GM12878 (cell line): ENCODE results near the gene DIAPH2. TPM values are rescaled to one million over a fixed set of nuclear protein-coding genes. Genes with fewer than 3 reads are reported as not detected.

ENCODE experiments used
- ATAC-seq: fragments of 200-7000 bp; cut with Tn5 transposase; 3 replicates; pipeline ENCODE4 v1.9.1; 2020; ENCODE audit warnings: mild to moderate bottlenecking, moderate library complexity
- BruUV-seq: library from RNA; stranded (reverse); fragments of 400-500 nt; replicated peaks from 2 replicates; lab custom pipeline; 2021; lab: Mats Ljungman, UMichigan
- CTCF ChIA-PET: fragments of 300-600 bp; sonication (Branson Sonifier 250); formaldehyde crosslinking; extraction: SDS; loops from one replicate; lab custom pipeline; 2021; ENCODE audit warnings: inconsistent platforms; lab: Yijun Ruan, JAX
- POLR2A ChIA-PET: fragments of 350-600 bp; formaldehyde crosslinking; extraction: SDS; loops from one replicate; lab custom pipeline; 2021; ENCODE audit warnings: inconsistent platforms; lab: Charles Lee
- RAD21 ChIA-PET: fragments of 300-600 bp; sonication (Branson Sonifier 250); formaldehyde crosslinking; loops from one replicate; lab custom pipeline; 2023; ENCODE audit warnings: antibody characterized with exemption; ENCODE audit not compliant: unreplicated experiment; lab: Charles Lee
- SMC1A ChIA-PET: fragments of 300-600 bp; sonication (Branson Sonifier 250); formaldehyde crosslinking; loops from one replicate; lab custom pipeline; 2023; ENCODE audit not compliant: unreplicated experiment, uncharacterized antibody; lab: Charles Lee
- DNase-seq: peaks from one replicate; pipeline ENCODE4 v3.0.0-alpha.2; 2011; ENCODE audit warnings: low read depth, low spot score
- FAIRE-seq: peaks from 3 replicates; lab custom pipeline; 2011; peaks lifted over from hg19 to GRCh38; lab: Jason Lieb, UNC
- H2AFZ ChIP-seq: 2 replicates; pipeline ENCODE4 v1.6.0; 2011; ENCODE audit warnings: low read depth, low read length, control low read depth; ENCODE audit not compliant: control insufficient read depth
- H3K27ac ChIP-seq: 2 replicates; pipeline ENCODE4 v1.5.1; 2011; ENCODE audit warnings: control low read depth; ENCODE audit not compliant: control insufficient read depth, insufficient read depth
- H3K27me3 ChIP-seq, 2 experiments: replicated peaks in 1 of 2; 2 replicates each; pipeline versions ENCODE4 v1.6.0 to v1.6.1; 2011; ENCODE audit warnings: low read length in 1 of 2; ENCODE audit not compliant: control insufficient read depth in 2 of 2, insufficient read depth in 2 of 2
- H3K36me3 ChIP-seq, 2 experiments: 2 replicates each; pipeline ENCODE4 v1.5.1; 2011; ENCODE audit warnings: low read length in 1 of 2; ENCODE audit not compliant: control insufficient read depth in 2 of 2, insufficient read depth in 2 of 2
- H3K4me1 ChIP-seq: 2 replicates; pipeline ENCODE4 v1.6.1; 2011; ENCODE audit warnings: mild to moderate bottlenecking, low read length, moderate library complexity, mixed read lengths; ENCODE audit not compliant: control insufficient read depth, insufficient read depth
- H3K4me2 ChIP-seq: 2 replicates; pipeline ENCODE4 v1.6.0; 2011; ENCODE audit warnings: control low read depth; ENCODE audit not compliant: control insufficient read depth, insufficient read depth
- H3K4me3 ChIP-seq: fragments of 200-600 bp; sonication (generic); 2 replicates; pipeline ENCODE4 v1.5.1; 2016
- H3K79me2 ChIP-seq: 2 replicates; pipeline ENCODE4 v1.6.0; 2011; ENCODE audit warnings: low read length; ENCODE audit not compliant: control insufficient read depth, insufficient read depth
- H3K9ac ChIP-seq: 2 replicates; pipeline ENCODE4 v1.8.0; 2011; ENCODE audit warnings: low read length, control low read depth, mixed read lengths; ENCODE audit not compliant: control insufficient read depth, insufficient read depth
- H3K9me3 ChIP-seq: replicated peaks from 3 replicates; pipeline ENCODE4 v1.5.1; 2011; ENCODE audit warnings: mild to moderate bottlenecking, low read length; ENCODE audit not compliant: control insufficient read depth, insufficient read depth
- H4K20me1 ChIP-seq: 2 replicates; pipeline ENCODE4 v1.6.0; 2011; ENCODE audit not compliant: control insufficient read depth, insufficient read depth
- ATF3 ChIP-seq: IDR thresholded peaks from 2 replicates; pipeline ENCODE4 v1.6.1; 2011; ENCODE audit warnings: low read depth, mild to moderate bottlenecking, low read length, moderate library complexity, borderline replicate concordance; ENCODE audit errors: extremely low read depth
- CHD4 ChIP-seq: fragments of 200-600 bp; sonication (generic); IDR thresholded peaks from 2 replicates; pipeline ENCODE4 v1.6.1; 2016; ENCODE audit warnings: mild to moderate bottlenecking
- E2F4 ChIP-seq: IDR thresholded peaks from 2 replicates; pipeline ENCODE4 v1.6.1; 2012; ENCODE audit warnings: low read depth, low read length, improper control_type of control experiment
- FOXM1 ChIP-seq: IDR thresholded peaks from 2 replicates; pipeline ENCODE4 v1.6.1; 2012; ENCODE audit warnings: low read depth, mild to moderate bottlenecking, inconsistent platforms, low read length, moderate library complexity
- HDGF ChIP-seq: fragments of 450-650 bp; IDR thresholded peaks from 2 replicates; pipeline ENCODE4 v1.6.1; 2016; ENCODE audit warnings: antibody characterized with exemption
- IRF4 ChIP-seq: IDR thresholded peaks from 2 replicates; pipeline ENCODE4 v1.6.1; 2011; ENCODE audit warnings: low read depth, low read length
- JUNB ChIP-seq: IDR thresholded peaks from 2 replicates; pipeline ENCODE4 v1.6.1; 2016; ENCODE audit warnings: antibody characterized with exemption, mild to moderate bottlenecking
- MAX ChIP-seq: IDR thresholded peaks from 2 replicates; pipeline ENCODE4 v1.6.1; 2012; ENCODE audit warnings: low read depth, low read length, improper control_type of control experiment
- MTA2 ChIP-seq: fragments of 450-650 bp; IDR thresholded peaks from 2 replicates; pipeline ENCODE4 v1.6.1; 2016; ENCODE audit warnings: low read depth, mild to moderate bottlenecking, moderate library complexity
- NKRF ChIP-seq: fragments of 450-650 bp; conservative IDR thresholded peaks from 2 replicates; pipeline ENCODE4 v1.6.1; 2017; ENCODE audit warnings: mild to moderate bottlenecking, moderate library complexity
- PAX8 ChIP-seq: fragments of 450-650 bp; IDR thresholded peaks from 2 replicates; pipeline ENCODE4 v1.6.1; 2017; ENCODE audit warnings: mild to moderate bottlenecking, moderate library complexity
- SPI1 ChIP-seq: IDR thresholded peaks from 2 replicates; pipeline ENCODE4 v1.6.1; 2011; ENCODE audit warnings: low read depth, mild to moderate bottlenecking, low read length, moderate library complexity, borderline replicate concordance; ENCODE audit not compliant: insufficient read depth
- SUPT20H ChIP-seq: IDR thresholded peaks from 2 replicates; pipeline ENCODE4 v1.6.1; 2011; ENCODE audit warnings: low read depth, mild to moderate bottlenecking, low read length, moderate library complexity, borderline replicate concordance; ENCODE audit not compliant: control insufficient read depth
- ZNF274 ChIP-seq: IDR thresholded peaks from one replicate; pipeline ENCODE4 v1.8.0; 2011; ENCODE audit not compliant: insufficient read length, insufficient read depth
- ZNF687 ChIP-seq: fragments of 450-650 bp; IDR thresholded peaks from 2 replicates; pipeline ENCODE4 v1.6.1; 2017; ENCODE audit warnings: mild to moderate bottlenecking, moderate library complexity
- ZZZ3 ChIP-seq: IDR thresholded peaks from 2 replicates; pipeline ENCODE4 v1.6.1; 2011; ENCODE audit warnings: low read depth; ENCODE audit not compliant: control insufficient read depth, insufficient read length
- WGBS: methylation state at CpG from one replicate; pipeline ENCODE4 v1.1.6; 2016; ENCODE audit warnings: low lambda C conversion rate; ENCODE audit not compliant: insufficient replicate concordance, insufficient coverage; ENCODE audit errors: missing lambda C conversion rate; 5-methylcytosine and 5-hydroxymethylcytosine counted together
- in situ Hi-C: fragments of 300-500 bp; cut with MboI; formaldehyde crosslinking; loops from 9 replicates; pipeline ENCODE4 v1.14.3; 2018; ENCODE audit warnings: mixed read lengths
- intact Hi-C: fragments of 100-400 bp; cut with micrococcal nuclease; formaldehyde crosslinking; loops from one replicate; pipeline ENCODE4 v1.14.2; 2022; ENCODE audit not compliant: unreplicated experiment
- polyA plus RNA-seq, 11 experiments: library from polyadenylated mRNA; depleted of rRNA in 4 of 11; unstranded in 6 of 11; stranded (reverse) in 5 of 11; fragments of >200 nt; fragmentation: Nextera tagmentation in 4 of 11; fragmentation: Illumina TruSeq in 1 of 11; extraction: Ambion mirVana in 4 of 11; extraction: Trizol in 1 of 11; gene quantifications; 1 replicate in 1 of 11; 2 replicates in 10 of 11; pipeline versions ENCODE4 v1.2.1 to v1.2.3, GENCODE V29; 2011 to 2016; ENCODE audit warnings: inconsistent platforms in 2 of 11, missing spikeins in 2 of 11, low read depth in 1 of 11
- total RNA-seq, 4 experiments: library from RNA; depleted of rRNA in 3 of 4; stranded (reverse); fragments of >200 nt in 3 of 4; fragmentation: Illumina TruSeq in 1 of 4; extraction: Trizol in 1 of 4; gene quantifications; 2 replicates each; pipeline versions ENCODE4 v1.2.1 to v1.2.3, GENCODE V29; 2013 to 2021

Gene DIAPH2
- total and polyA plus RNA-seq, 10 of the 15 experiments (the other 5 are each of a cell fraction or from before 2014, with no cell fraction given), result 2.2 to 16.6 (median 8.8) TPM

- TF ChIP-seq ZNF687 (no peak), ATF3 (no peak), SUPT20H (no peak), HDGF (no peak), FOXM1 (no peak), ZNF274 (no peak), CHD4 (no peak), PAX8 (no peak), NKRF (no peak), JUNB (no peak), E2F4 (no peak), SPI1 (no peak), MTA2 (no peak), MAX (no peak), ZZZ3 (no peak), IRF4 (no peak)
- RAD21 ChIA-PET, result no interaction called here
- ATAC-seq, result no peak
Observed at GRCh38 chrX:97531825-97532224, 847.2 kb downstream of the DIAPH2 start.

More at GRCh38 chrX:97531825-97532224, 847.2 kb downstream of the DIAPH2 start:
- no peaks in the 10 kb centered on the region for H3K4me1 ChIP-seq
- ChIA-PET CTCF (no interaction called here), SMC1A (no interaction called here), POLR2A (no interaction called here)
- H3K27ac ChIP-seq, result no peak overlapping the region
- BruUV-seq, result no TSS peak
- FAIRE-seq, result no peak
- H3K36me3 ChIP-seq, result no peaks in the 10 kb centered on the region
- intact Hi-C loops, result no loop called here
- no peaks in the 10 kb centered on the region for H3K27me3 ChIP-seq
- H3K4me3 ChIP-seq, result no peak overlapping the region
- in situ Hi-C loops, result no loop called here
- no peak for DNase-seq
- no peak overlapping the region for H2AFZ ChIP-seq
- H3K4me2 ChIP-seq, result no peak overlapping the region
- peaks cover 2% of the 10 kb centered on the region; the same call in 2 of the 3 replicates for H3K9me3 ChIP-seq
- WGBS, result 58% methylated on average over 3 of the region's 3 CpGs
- H3K79me2 ChIP-seq, result no peaks in the 10 kb centered on the region
- H3K9ac ChIP-seq, result no peak overlapping the region
- no peaks in the 10 kb centered on the region for H4K20me1 ChIP-seq
